ENCODE measurements around the gene METTL23.
"Not testable (repeated sequence)": the region's sequence is repeated elsewhere in the genome, so short reads cannot be mapped to it uniquely, and the experiment has no call there.

- TF ChIP-seq POLR2A (IDR thresholded peaks at IDR 0.05): not testable (repeated sequence)
- TF ChIP-seq, protein P1, sequence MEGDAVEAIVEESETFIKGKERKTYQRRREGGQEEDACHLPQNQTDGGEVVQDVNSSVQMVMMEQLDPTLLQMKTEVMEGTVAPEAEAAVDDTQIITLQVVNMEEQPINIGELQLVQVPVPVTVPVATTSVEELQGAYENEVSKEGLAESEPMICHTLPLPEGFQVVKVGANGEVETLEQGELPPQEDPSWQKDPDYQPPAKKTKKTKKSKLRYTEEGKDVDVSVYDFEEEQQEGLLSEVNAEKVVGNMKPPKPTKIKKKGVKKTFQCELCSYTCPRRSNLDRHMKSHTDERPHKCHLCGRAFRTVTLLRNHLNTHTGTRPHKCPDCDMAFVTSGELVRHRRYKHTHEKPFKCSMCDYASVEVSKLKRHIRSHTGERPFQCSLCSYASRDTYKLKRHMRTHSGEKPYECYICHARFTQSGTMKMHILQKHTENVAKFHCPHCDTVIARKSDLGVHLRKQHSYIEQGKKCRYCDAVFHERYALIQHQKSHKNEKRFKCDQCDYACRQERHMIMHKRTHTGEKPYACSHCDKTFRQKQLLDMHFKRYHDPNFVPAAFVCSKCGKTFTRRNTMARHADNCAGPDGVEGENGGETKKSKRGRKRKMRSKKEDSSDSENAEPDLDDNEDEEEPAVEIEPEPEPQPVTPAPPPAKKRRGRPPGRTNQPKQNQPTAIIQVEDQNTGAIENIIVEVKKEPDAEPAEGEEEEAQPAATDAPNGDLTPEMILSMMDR (IDR thresholded peaks at IDR 0.05): not testable (repeated sequence)
Measured at GRCh38 chr17:76745785-76746184, 19.1 kb downstream of the METTL23 start.

Measured in thyroid gland (tissue), 4 donors.